Breast epithelium (tissue), 3 donors: ENCODE results near the gene NKD2.

ENCODE experiments used
- CTCF ChIP-seq, 3 donors: fragments of 450-650 bp; IDR thresholded peaks; one replicate each; pipeline ENCODE4 v1.5.1; 2016 to 2017; ENCODE audit warnings: antibody characterized with exemption in 3 of 3, mild to moderate bottlenecking in 3 of 3, moderate library complexity in 3 of 3
- POLR2AphosphoS5 ChIP-seq, 3 donors: sonication (generic); formaldehyde crosslinking; IDR thresholded peaks; one replicate each; pipeline ENCODE4 v1.6.1; 2017; ENCODE audit warnings: antibody characterized with exemption in 3 of 3

DNA sequence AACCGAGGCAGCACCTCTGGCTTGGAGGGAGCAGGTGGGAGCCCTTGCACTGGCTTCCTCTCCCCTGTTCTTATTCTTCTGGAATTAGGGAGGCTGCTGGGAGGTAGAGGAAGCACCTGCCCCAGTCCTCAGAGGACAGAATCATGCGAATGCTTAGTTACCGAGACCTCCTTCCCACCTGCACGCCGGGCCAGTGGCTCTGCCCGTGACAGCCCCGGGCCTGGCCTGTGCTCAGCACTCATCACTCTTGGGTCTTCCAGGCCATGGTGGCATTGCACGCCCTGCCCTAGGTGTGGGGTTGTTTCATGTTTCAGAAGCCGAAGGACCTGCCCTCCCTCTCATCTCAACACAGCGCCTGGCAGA lies 45.3 kb upstream of the NKD2 start:
- TF ChIP-seq POLR2AphosphoS5 (IDR thresholded peaks at IDR 0.05) = no peak
- TF ChIP-seq CTCF (IDR thresholded peaks at IDR 0.05) = no peak
